GM21447 (cell line): ENCODE results near the gene SPRR2B.
"Not testable (repeated sequence)": the region's sequence is repeated elsewhere in the genome, so short reads cannot be mapped to it uniquely, and the experiment has no call there.

ENCODE experiments used
- ATAC-seq: cut with Tn5 transposase; IDR thresholded peaks from one replicate; pipeline ENCODE4 v1.9.1; 2021; ENCODE audit not compliant: unreplicated experiment

Gene SPRR2B

DNA sequence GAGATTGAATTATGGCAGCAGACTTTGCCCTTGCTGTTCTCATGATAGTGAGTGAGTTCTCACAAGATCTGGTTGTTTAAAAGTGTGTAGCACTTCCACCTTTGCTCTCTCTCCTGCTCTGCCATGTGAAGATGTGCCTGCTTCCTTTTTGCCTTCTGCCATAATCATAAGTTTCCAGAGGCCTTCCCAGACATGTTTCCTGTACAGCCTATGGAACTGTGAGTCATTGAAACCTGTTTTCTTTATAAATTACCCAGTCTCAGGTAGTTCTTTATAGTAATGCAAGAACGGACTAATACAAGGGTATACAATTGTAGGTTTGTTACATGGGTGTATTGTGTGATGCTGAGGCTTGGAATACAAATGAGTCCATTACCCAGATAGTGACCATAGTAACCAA is 36.2 kb downstream of the SPRR2B start:
- no peak for ATAC-seq

DNA sequence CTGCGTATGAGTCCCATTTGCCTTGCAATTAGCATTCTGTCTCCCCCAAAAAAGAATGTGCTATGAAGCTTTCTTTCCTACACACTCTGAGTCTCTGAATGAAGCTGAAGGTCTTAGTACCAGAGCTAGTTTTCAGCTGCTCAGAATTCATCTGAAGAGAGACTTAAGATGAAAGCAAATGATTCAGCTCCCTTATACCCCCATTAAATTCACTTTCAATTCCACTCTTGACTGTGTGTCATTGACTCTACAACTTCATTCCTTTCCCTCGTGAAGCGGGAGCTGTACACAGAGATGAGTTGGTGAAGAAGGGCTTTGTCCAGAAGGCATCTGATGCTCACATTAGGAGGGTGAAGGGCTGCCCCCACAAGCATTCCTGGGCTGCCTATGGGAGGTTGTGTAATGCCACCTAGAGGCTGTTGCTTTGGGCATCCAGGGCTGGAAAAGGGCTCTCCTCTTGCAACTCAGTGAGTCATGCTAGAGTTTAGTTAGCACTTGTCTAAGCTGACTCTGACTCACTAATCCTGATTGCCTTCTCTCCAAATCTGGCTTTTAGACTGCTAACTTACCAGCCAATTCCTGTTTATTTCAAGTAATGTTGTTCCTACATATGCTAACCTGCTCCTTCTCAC is 38.6 kb downstream of the SPRR2B start:
- ATAC-seq, result no peak

DNA sequence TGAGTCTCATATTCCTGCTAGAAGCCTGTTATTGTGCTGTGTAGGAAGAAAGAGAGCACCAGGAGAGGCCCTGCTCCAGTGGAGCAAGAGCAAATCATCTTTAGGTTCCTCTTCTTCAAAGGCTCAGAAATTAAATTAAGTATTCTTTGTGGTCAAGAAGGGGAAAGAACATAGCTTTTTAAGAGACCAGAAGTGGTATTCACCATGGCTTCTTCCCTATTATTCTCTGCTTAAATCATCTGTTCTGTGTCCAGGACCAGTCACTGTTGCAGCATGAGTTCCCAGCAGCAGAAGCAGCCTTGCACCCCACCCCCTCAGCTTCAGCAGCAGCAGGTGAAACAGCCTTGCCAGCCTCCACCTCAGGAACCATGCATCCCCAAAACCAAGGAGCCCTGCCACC is 39.3 kb downstream of the SPRR2B start:
- ATAC-seq, result no peak

DNA sequence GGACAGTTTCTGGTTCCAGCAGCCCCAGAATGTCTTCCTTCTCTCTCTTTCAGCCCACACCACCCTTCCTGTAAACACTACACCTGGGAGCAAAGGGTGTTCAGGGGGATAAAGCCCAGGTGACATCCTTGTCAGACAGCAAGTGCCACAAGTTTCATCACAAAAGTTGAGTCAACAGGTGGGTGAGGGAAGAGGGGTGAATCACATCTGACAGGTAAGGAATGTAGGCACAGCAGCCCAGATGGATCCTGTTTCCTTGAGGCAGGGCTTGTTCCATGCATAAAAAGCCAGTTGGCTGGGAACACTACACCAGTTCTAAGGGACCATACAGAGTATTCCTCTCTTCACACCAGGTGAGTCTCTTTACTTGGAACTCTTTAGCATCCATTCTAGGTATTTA is 40.5 kb downstream of the SPRR2B start, which contains the start of gene SPRR1B:
Gene SPRR1B (plus strand): TSS at position 309 of the 400 bp plus-strand sequence. CDS start 1,143 bp downstream, outside the sequence.
- no peak for ATAC-seq

DNA sequence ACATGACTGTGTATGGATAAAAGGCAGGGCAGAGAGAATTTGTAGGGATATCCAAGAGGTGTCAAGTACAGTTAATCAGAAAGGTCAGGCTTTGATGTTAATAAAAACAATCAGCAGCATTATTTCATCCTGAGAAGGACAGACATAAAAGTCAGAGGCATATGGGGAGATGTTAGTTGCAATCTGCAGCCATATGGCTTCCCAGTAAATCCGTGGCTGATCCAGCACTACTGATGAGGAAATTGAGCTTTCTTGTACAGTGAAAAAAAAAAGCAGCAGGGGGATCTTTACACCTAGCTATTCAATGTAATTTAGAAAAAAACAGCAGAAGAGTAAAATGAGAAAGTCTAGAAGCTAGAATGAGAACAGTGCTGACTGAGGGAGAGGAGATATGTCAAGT is 42.6 kb downstream of the SPRR2B start:
- no peak for ATAC-seq

DNA sequence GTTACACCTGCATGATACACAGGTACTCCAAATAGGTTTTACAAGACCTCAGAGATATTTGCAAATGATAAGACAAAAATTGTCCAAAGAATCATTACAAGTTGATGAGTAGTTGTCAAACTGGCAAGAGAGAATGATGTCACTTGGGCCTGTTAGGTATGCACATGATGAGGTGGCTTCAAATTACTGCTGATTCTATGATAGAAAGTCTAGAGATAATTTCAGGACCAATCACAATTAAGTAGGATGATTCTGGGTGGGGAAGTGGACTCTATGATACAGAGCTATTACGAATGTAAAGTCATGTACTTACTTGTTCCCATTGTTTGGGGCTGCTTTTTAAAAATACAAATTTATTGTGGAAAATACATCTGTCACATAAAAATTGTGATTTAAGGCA is 45.6 kb downstream of the SPRR2B start:
- ATAC-seq, result no peak

DNA sequence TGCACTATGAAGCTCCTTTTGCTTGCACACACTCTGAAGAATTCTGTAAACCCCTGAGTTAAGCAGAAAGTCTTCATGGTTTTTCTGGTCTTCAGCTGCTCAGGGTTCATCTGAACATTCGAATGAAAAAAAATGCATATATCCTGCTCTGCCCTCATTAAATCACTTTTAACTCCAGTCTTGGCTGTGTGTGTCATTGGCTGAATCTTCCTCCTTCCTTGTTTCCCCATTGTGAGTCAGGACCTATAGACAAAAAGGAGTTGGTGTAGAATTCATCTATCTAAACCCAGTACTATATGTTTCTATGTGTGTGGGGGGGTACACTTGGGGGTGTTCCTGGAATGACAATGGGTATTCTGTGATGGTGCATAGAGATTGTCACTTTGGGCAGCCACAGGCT is 47.0 kb downstream of the SPRR2B start:
- ATAC-seq, result no peak

DNA sequence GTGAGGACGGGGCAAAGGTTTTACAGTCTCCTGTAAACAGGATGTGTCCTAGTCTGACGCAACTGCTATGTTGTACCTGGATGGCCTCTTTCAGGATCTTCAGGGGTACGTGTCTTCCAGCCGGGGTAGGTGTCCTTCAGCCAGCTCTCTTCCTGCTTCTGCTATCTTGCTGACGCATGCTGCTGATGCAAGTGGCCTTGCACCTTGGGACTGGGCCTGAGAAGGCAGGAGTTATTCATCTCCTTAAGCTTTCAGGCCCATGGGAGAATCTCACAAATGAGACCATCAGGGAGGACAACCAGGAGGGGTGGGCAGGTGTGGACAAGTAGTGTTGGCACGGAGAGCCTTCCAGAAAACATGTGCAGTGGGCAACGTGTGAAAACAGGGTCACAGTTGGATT is 48.3 kb downstream of the SPRR2B start:
- no peak for ATAC-seq

DNA sequence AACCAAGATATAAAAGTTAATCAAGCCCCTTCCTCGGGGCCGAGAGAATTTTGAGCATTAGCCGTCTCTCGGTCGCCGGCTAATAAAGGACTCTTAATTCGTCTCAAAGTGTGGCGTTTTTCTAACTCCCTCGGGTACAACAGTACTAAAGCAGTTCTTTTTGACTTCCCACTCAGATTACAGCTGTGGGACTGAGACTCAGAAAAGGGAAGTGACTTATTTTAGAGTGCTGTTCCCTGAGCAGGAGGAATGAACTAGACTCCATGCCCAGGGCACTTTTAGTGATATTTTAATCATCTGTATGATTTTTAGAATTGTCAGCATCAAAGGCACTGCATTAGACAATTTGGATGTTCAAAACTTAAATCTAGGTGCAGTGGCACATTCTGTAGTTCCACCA is 49.1 kb downstream of the SPRR2B start:
- ATAC-seq, result not testable (repeated sequence)

DNA sequence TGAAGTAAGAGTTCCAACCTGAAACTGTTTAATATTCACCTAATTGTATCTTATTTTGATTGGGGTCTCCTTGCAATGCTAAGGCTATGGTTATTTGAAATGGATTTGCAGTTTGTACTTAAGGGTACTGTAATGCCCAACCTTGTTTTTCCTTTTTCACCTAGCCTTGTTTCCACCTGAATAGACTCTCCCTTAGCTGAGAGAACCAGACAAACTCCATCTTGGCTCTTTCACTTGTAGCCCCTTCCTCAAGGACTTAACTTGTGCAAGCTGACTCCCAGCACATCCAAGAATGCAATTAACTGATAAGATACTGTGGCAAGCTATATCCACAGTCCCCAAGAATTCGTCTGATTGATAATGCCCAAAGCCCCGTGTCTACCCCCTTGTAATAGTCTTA is 49.6 kb downstream of the SPRR2B start:
- not testable (repeated sequence) for ATAC-seq
